GM12878 (cell line): Measurements from ENCODE around the gene MEF2D.

Source experiments
- CTCF ChIP-seq, 3 experiments: IDR thresholded peaks in 2 of 3; conservative IDR thresholded peaks in 1 of 3; 2 replicates each; pipeline ENCODE4 v1.5.1; 2011; ENCODE audit warnings: low read depth in 3 of 3, low read length in 3 of 3, mild to moderate bottlenecking in 3 of 3, control low read depth in 2 of 3, moderate library complexity in 2 of 3, inconsistent platforms in 1 of 3, mixed read lengths in 1 of 3; ENCODE audit not compliant: control insufficient read depth in 2 of 3, insufficient read depth in 1 of 3; ENCODE audit errors: extremely low read depth in 1 of 3
- USF1 ChIP-seq: IDR thresholded peaks from 2 replicates; pipeline ENCODE4 v1.6.1; 2011; ENCODE audit warnings: borderline replicate concordance, low read depth, mild to moderate bottlenecking, moderate library complexity, mixed read lengths, low read length; ENCODE audit not compliant: insufficient read depth; ENCODE audit errors: extremely low read length

- no peak for TF ChIP-seq CTCF (IDR thresholded peaks at IDR 0.05 in 2 of 3, conservative IDR thresholded peaks at IDR 0.05 in 1 of 3; ENCODE audit: control insufficient read depth in 2 of 3, extremely low read depth in 1 of 3, insufficient read depth in 1 of 3, low read depth in 3 of 3, low read length in 3 of 3)
- no peak for TF ChIP-seq USF1
These were observed 23.9 kb downstream of the MEF2D start for GRCh38 chr1:156476501-156477298.
